PFSK-1 (cell line): Measurements from ENCODE around the gene GPC3.

Experiments
- FOXP2 ChIP-seq: optimal IDR thresholded peaks from 2 replicates; pipeline ENCODE3; 2011; ENCODE audit warnings: borderline replicate concordance, control low read depth, inconsistent platforms; ENCODE audit not compliant: insufficient read depth; ENCODE audit errors: extremely low read length, extremely low read depth
- POLR2AphosphoS5 ChIP-seq: IDR thresholded peaks from 2 replicates; pipeline ENCODE4 v1.6.1; 2012; ENCODE audit warnings: low read depth, mild to moderate bottlenecking, control low read depth, low read length, moderate library complexity
- SIN3A ChIP-seq: IDR thresholded peaks from 2 replicates; pipeline ENCODE4 v1.6.1; 2012; ENCODE audit warnings: mild to moderate bottlenecking, low read length, moderate library complexity, borderline replicate concordance; ENCODE audit not compliant: insufficient read depth
- TAF1 ChIP-seq: IDR thresholded peaks from 2 replicates; pipeline ENCODE4 v1.6.1; 2012; ENCODE audit warnings: low read length, control low read depth, borderline replicate concordance; ENCODE audit not compliant: insufficient read depth
- TF ChIP-seq, protein P1 (sequence below), 2 experiments: IDR thresholded peaks; 2 replicates each; pipeline versions ENCODE4 v1.6.1 to v1.8.0; 2011 to 2012; ENCODE audit warnings: low read depth in 2 of 2, low read length in 2 of 2, control low read depth in 1 of 2, inconsistent platforms in 1 of 2, mild to moderate bottlenecking in 1 of 2, moderate library complexity in 1 of 2; ENCODE audit not compliant: insufficient read depth in 1 of 2

GPC3 gene

GRCh38 chrX:133913009-133913408 is 72.4 kb downstream of the GPC3 start:
- TF ChIP-seq POLR2AphosphoS5 = no peak
- TF ChIP-seq, protein P1, sequence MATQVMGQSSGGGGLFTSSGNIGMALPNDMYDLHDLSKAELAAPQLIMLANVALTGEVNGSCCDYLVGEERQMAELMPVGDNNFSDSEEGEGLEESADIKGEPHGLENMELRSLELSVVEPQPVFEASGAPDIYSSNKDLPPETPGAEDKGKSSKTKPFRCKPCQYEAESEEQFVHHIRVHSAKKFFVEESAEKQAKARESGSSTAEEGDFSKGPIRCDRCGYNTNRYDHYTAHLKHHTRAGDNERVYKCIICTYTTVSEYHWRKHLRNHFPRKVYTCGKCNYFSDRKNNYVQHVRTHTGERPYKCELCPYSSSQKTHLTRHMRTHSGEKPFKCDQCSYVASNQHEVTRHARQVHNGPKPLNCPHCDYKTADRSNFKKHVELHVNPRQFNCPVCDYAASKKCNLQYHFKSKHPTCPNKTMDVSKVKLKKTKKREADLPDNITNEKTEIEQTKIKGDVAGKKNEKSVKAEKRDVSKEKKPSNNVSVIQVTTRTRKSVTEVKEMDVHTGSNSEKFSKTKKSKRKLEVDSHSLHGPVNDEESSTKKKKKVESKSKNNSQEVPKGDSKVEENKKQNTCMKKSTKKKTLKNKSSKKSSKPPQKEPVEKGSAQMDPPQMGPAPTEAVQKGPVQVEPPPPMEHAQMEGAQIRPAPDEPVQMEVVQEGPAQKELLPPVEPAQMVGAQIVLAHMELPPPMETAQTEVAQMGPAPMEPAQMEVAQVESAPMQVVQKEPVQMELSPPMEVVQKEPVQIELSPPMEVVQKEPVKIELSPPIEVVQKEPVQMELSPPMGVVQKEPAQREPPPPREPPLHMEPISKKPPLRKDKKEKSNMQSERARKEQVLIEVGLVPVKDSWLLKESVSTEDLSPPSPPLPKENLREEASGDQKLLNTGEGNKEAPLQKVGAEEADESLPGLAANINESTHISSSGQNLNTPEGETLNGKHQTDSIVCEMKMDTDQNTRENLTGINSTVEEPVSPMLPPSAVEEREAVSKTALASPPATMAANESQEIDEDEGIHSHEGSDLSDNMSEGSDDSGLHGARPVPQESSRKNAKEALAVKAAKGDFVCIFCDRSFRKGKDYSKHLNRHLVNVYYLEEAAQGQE (IDR thresholded peaks at IDR 0.05; ENCODE audit: insufficient read depth in 1 of 2, low read depth in 2 of 2, low read length in 2 of 2) = no peak
- TF ChIP-seq FOXP2 = no peak
- no peak for TF ChIP-seq TAF1
- TF ChIP-seq SIN3A = no peak

GRCh38 chrX:133911825-133912495 is 73.4 kb downstream of the GPC3 start:
- no peak for TF ChIP-seq POLR2AphosphoS5
- TF ChIP-seq, protein P1 (IDR thresholded peaks at IDR 0.05; ENCODE audit: insufficient read depth in 1 of 2, low read depth in 2 of 2, low read length in 2 of 2) = no peak
- no peak for TF ChIP-seq FOXP2
- no peak for TF ChIP-seq TAF1
- TF ChIP-seq SIN3A = no peak

GRCh38 chrX:133910539-133910938 is 74.9 kb downstream of the GPC3 start:
- TF ChIP-seq, protein P1 (IDR thresholded peaks at IDR 0.05; ENCODE audit: insufficient read depth in 1 of 2, low read depth in 2 of 2, low read length in 2 of 2) = no peak
- TF ChIP-seq FOXP2 = no peak
- no peak for TF ChIP-seq TAF1
- TF ChIP-seq SIN3A = no peak
- no peak for TF ChIP-seq POLR2AphosphoS5

- TF ChIP-seq SIN3A = no peak
- TF ChIP-seq POLR2AphosphoS5 = no peak
- TF ChIP-seq, protein P1 (IDR thresholded peaks at IDR 0.05; ENCODE audit: insufficient read depth in 1 of 2, low read depth in 2 of 2, low read length in 2 of 2) = no peak
- no peak for TF ChIP-seq TAF1
- TF ChIP-seq FOXP2 = no peak
Observed at GRCh38 chrX:133909888-133910287, 75.5 kb downstream of the GPC3 start.
